Neural cell (in vitro differentiated cells): ENCODE data around the gene GPRC5A. TPM values are rescaled to one million over a fixed set of nuclear protein-coding genes. Genes with fewer than 3 reads are reported as not detected.

Source experiments
- H2AFZ ChIP-seq: fragments of 200-600, 300-800 bp; sonication (generic), shearing (Covaris generic); 2 replicates; pipeline ENCODE4 v1.6.0; 2014; ENCODE audit warnings: low read depth, mild to moderate bottlenecking, antibody characterized with exemption, low read length, moderate library complexity
- H3F3A ChIP-seq: fragments of 200-600 bp; shearing (Covaris generic); 2 replicates; pipeline ENCODE4 v1.6.1; 2016; ENCODE audit warnings: mild to moderate bottlenecking, moderate library complexity, mixed read lengths, antibody characterized with exemption, low read length; ENCODE audit not compliant: insufficient read depth, poor library complexity, severe bottlenecking
- H3K27ac ChIP-seq: fragments of 200-600, 300-800 bp; sonication (generic), shearing (Covaris generic); 2 replicates; pipeline ENCODE4 v1.5.1; 2014; ENCODE audit warnings: mild to moderate bottlenecking, low read length, moderate library complexity
- H3K27me3 ChIP-seq: fragments of 300-800, 200-600 bp; sonication (generic), shearing (Covaris generic); 2 replicates; pipeline ENCODE4 v1.6.0; 2014; ENCODE audit warnings: mild to moderate bottlenecking, low read depth, low read length, moderate library complexity; ENCODE audit not compliant: insufficient read depth
- H3K36me3 ChIP-seq: fragments of 300-800, 200-600 bp; sonication (generic), shearing (Covaris generic); 2 replicates; pipeline ENCODE4 v1.5.1; 2014; ENCODE audit warnings: mild to moderate bottlenecking, antibody characterized with exemption, low read length, moderate library complexity; ENCODE audit not compliant: insufficient read depth
- H3K4me2 ChIP-seq: fragments of 300-800, 200-600 bp; sonication (generic), shearing (Covaris generic); 2 replicates; pipeline ENCODE4 v1.6.0; 2014; ENCODE audit warnings: mild to moderate bottlenecking, low read length
- H3K4me3 ChIP-seq: fragments of 300-800, 200-600 bp; sonication (generic), shearing (Covaris generic); 2 replicates; pipeline ENCODE4 v1.5.1; 2014; ENCODE audit warnings: mild to moderate bottlenecking, low read length, moderate library complexity
- H3K79me2 ChIP-seq: fragments of 200-600 bp; shearing (Covaris generic); replicated peaks from 2 replicates; pipeline ENCODE4 v1.6.0; 2014; ENCODE audit warnings: mild to moderate bottlenecking, low read length, moderate library complexity; ENCODE audit not compliant: insufficient read depth
- H3K9ac ChIP-seq: fragments of 300-800, 200-600 bp; sonication (generic), shearing (Covaris generic); 2 replicates; pipeline ENCODE4 v1.6.1; 2016; ENCODE audit warnings: mild to moderate bottlenecking, low read length, mixed read lengths
- H3K9me2 ChIP-seq: fragments of 200-600 bp; shearing (Covaris generic); 2 replicates; pipeline ENCODE4 v1.6.1; 2016; ENCODE audit warnings: mild to moderate bottlenecking, low read length, mixed read lengths; ENCODE audit not compliant: insufficient read depth
- H3K9me3 ChIP-seq: fragments of 200-600, 300-800 bp; sonication (generic), shearing (Covaris generic); 2 replicates; pipeline ENCODE4 v1.6.1; 2016; ENCODE audit warnings: mild to moderate bottlenecking, mixed run types, low read length, moderate library complexity, mixed read lengths
- H4K20me1 ChIP-seq: fragments of 200-600 bp; shearing (Covaris generic); 2 replicates; pipeline ENCODE4 v1.6.1; 2016; ENCODE audit warnings: mild to moderate bottlenecking, mixed run types; ENCODE audit not compliant: insufficient read depth
- CTCF ChIP-seq: fragments of 450-650 bp; IDR thresholded peaks from 2 replicates; pipeline ENCODE4 v1.5.1; 2014; ENCODE audit warnings: antibody characterized with exemption, mild to moderate bottlenecking, moderate library complexity; ENCODE audit not compliant: poor library complexity, severe bottlenecking
- EP300 ChIP-seq: fragments of 450-650 bp; conservative IDR thresholded peaks from 2 replicates; pipeline ENCODE4 v1.6.1; 2014; ENCODE audit warnings: antibody characterized with exemption, mild to moderate bottlenecking, moderate library complexity; ENCODE audit not compliant: poor library complexity, severe bottlenecking
- EZH2 ChIP-seq: fragments of 200-600, 300-800 bp; shearing (Covaris generic), sonication (generic); IDR thresholded peaks from 2 replicates; pipeline ENCODE4 v1.6.1; 2014; ENCODE audit warnings: antibody characterized with exemption, low read length, borderline replicate concordance, mild to moderate bottlenecking; ENCODE audit not compliant: insufficient read depth, poor library complexity, severe bottlenecking
- MXI1 ChIP-seq: fragments of 450-650 bp; conservative IDR thresholded peaks from 2 replicates; pipeline ENCODE4 v1.6.1; 2014; ENCODE audit warnings: antibody characterized with exemption, mild to moderate bottlenecking; ENCODE audit not compliant: poor library complexity, severe bottlenecking
- POLR2AphosphoS5 ChIP-seq: IDR thresholded peaks from 2 replicates; pipeline ENCODE4 v1.6.1; 2012
- RAD21 ChIP-seq: fragments of 450-650 bp; conservative IDR thresholded peaks from 2 replicates; pipeline ENCODE4 v1.6.1; 2014; ENCODE audit warnings: antibody characterized with exemption, mild to moderate bottlenecking, moderate library complexity
- SMC3 ChIP-seq: fragments of 450-650 bp; conservative IDR thresholded peaks from 2 replicates; pipeline ENCODE4 v1.6.1; 2014; ENCODE audit warnings: antibody characterized with exemption, mild to moderate bottlenecking, moderate library complexity; ENCODE audit not compliant: poor library complexity
- TAF1 ChIP-seq: IDR thresholded peaks from 2 replicates; pipeline ENCODE4 v1.6.1; 2012; ENCODE audit warnings: low read depth
- polyA plus RNA-seq: library from polyadenylated mRNA; depleted of rRNA; stranded (reverse); fragments of >200 nt; gene quantifications from 2 replicates; pipeline ENCODE4 v1.2.3, GENCODE V29; 2014
- TF ChIP-seq, protein P1 (sequence below): IDR thresholded peaks from 2 replicates; pipeline ENCODE4 v1.6.1; 2012; ENCODE audit warnings: borderline replicate concordance

Gene GPRC5A
- polyA plus RNA-seq, 1 donor from 2014 or later = 0.09 TPM

DNA sequence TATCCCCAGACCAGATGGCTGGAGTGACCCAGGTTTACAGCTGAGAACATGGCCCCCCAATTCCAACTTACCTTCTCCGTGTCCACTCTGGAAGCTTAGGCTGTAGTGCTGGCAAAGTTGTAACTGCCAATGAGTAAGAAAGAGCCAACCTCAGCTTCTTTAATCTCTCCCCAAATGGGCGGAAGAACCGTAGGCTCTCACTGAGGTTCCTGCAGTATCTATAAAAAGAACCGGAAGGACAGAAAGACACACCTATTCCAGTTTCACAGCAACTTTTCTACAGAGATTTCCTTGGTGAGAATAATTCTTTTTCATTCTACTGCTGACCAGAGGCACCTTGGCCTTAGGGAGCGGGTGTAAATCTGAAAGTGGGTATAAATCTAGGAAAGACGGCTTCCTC, 60.7 kb downstream of the GPRC5A start, which contains the start of gene GPRC5D:
Gene GPRC5D (minus strand): TSS at position 135 of the 400 bp plus-strand sequence. CDS start 1,786 bp downstream, outside the sequence.
- H4K20me1 ChIP-seq = no peaks in the 10 kb centered on the region
- no peaks in the 10 kb centered on the region for H3K79me2 ChIP-seq
- no peak within 1 kb of the TSS for H3K4me3 ChIP-seq
- no peak within 1 kb of the TSS for H2AFZ ChIP-seq
- H3K4me2 ChIP-seq = no peak within 1 kb of the TSS
- H3K27me3 ChIP-seq = no peaks in the 10 kb centered on the region
- no peaks in the 10 kb centered on the region for H3K36me3 ChIP-seq
- no peaks in the 10 kb centered on the region for H3K9me2 ChIP-seq
- H3K27ac ChIP-seq = no peak within 1 kb of the TSS
- H3K9ac ChIP-seq = no peak within 1 kb of the TSS
- H3K9me3 ChIP-seq = no peaks in the 10 kb centered on the region
- no peak for TF ChIP-seq MXI1
- no peak for TF ChIP-seq EP300
- TF ChIP-seq CTCF = no peak
- TF ChIP-seq RAD21 = no peak
- no peak for TF ChIP-seq TAF1
- no peak for TF ChIP-seq POLR2AphosphoS5
- TF ChIP-seq EZH2 = no peak
- TF ChIP-seq, protein P1, sequence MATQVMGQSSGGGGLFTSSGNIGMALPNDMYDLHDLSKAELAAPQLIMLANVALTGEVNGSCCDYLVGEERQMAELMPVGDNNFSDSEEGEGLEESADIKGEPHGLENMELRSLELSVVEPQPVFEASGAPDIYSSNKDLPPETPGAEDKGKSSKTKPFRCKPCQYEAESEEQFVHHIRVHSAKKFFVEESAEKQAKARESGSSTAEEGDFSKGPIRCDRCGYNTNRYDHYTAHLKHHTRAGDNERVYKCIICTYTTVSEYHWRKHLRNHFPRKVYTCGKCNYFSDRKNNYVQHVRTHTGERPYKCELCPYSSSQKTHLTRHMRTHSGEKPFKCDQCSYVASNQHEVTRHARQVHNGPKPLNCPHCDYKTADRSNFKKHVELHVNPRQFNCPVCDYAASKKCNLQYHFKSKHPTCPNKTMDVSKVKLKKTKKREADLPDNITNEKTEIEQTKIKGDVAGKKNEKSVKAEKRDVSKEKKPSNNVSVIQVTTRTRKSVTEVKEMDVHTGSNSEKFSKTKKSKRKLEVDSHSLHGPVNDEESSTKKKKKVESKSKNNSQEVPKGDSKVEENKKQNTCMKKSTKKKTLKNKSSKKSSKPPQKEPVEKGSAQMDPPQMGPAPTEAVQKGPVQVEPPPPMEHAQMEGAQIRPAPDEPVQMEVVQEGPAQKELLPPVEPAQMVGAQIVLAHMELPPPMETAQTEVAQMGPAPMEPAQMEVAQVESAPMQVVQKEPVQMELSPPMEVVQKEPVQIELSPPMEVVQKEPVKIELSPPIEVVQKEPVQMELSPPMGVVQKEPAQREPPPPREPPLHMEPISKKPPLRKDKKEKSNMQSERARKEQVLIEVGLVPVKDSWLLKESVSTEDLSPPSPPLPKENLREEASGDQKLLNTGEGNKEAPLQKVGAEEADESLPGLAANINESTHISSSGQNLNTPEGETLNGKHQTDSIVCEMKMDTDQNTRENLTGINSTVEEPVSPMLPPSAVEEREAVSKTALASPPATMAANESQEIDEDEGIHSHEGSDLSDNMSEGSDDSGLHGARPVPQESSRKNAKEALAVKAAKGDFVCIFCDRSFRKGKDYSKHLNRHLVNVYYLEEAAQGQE = no peak
- TF ChIP-seq SMC3 = no peak
- H3F3A ChIP-seq = no peaks in the 10 kb centered on the region

- TF ChIP-seq TAF1 = no peak
- peak; percentile 16 for TF ChIP-seq POLR2AphosphoS5
- TF ChIP-seq SMC3 = no peak
- H3K4me2 ChIP-seq = no peak overlapping the region
- H3K27ac ChIP-seq = no peak overlapping the region
- no peak overlapping the region for H2AFZ ChIP-seq
- no peaks in the 10 kb centered on the region for H4K20me1 ChIP-seq
- H3K79me2 ChIP-seq = no peaks in the 10 kb centered on the region
- H3K4me3 ChIP-seq = no peak overlapping the region
- H3K27me3 ChIP-seq = no peaks in the 10 kb centered on the region
- no peaks in the 10 kb centered on the region for H3K9me3 ChIP-seq
- H3K9ac ChIP-seq = no peak overlapping the region
- no peaks in the 10 kb centered on the region for H3K36me3 ChIP-seq
- no peaks in the 10 kb centered on the region for H3K9me2 ChIP-seq
- no peaks in the 10 kb centered on the region for H3F3A ChIP-seq
Observed at GRCh38 chr12:12954356-12954755, 63.0 kb downstream of the GPRC5A start.
